MM.1S (cell line): ENCODE measurements around the gene AREL1.

Experiments used
- DNase-seq: peaks from one replicate; pipeline ENCODE4 v3.0.0-alpha.2; 2015
- H2AFZ ChIP-seq: fragments of 300-600 bp; sonication (generic); 2 replicates; pipeline ENCODE4 v1.6.0; 2016; ENCODE audit warnings: antibody characterized with exemption, low read length
- H3F3A ChIP-seq: fragments of 300-600 bp; sonication (generic); 2 replicates; pipeline ENCODE4 v1.6.1; 2016; ENCODE audit warnings: mild to moderate bottlenecking, antibody characterized with exemption, low read length, moderate library complexity, mixed read lengths; ENCODE audit not compliant: insufficient read depth
- H3K27ac ChIP-seq: fragments of 300-600 bp; sonication (generic); 2 replicates; pipeline ENCODE4 v1.5.1; 2016; ENCODE audit warnings: mild to moderate bottlenecking, low read length
- H3K27me3 ChIP-seq: fragments of 300-600 bp; sonication (generic); replicated peaks from 2 replicates; pipeline ENCODE4 v1.6.0; 2016; ENCODE audit warnings: low read length; ENCODE audit not compliant: insufficient read depth
- H3K36me3 ChIP-seq: fragments of 300-600 bp; sonication (generic); replicated peaks from 2 replicates; pipeline ENCODE4 v1.6.1; 2016; ENCODE audit warnings: mild to moderate bottlenecking, low read length, mixed read lengths; ENCODE audit not compliant: insufficient read depth
- H3K4me1 ChIP-seq: fragments of 300-600 bp; sonication (generic); 2 replicates; pipeline ENCODE4 v1.6.1; 2016; ENCODE audit warnings: low read length, mixed read lengths
- H3K4me2 ChIP-seq: fragments of 300-600 bp; sonication (generic); 2 replicates; pipeline ENCODE4 v1.6.0; 2016; ENCODE audit warnings: low read depth, low read length
- H3K4me3 ChIP-seq: fragments of 300-600 bp; sonication (generic); 2 replicates; pipeline ENCODE4 v1.5.1; 2016; ENCODE audit warnings: low read length, mixed read lengths
- H3K79me2 ChIP-seq: fragments of 300-600 bp; sonication (generic); 2 replicates; pipeline ENCODE4 v1.6.1; 2016; ENCODE audit warnings: mixed run types, low read length, mixed read lengths
- H3K9ac ChIP-seq: fragments of 300-600 bp; sonication (generic); 2 replicates; pipeline ENCODE4 v1.6.1; 2016; ENCODE audit warnings: low read length, mixed read lengths
- H3K9me2 ChIP-seq: fragments of 300-600 bp; sonication (generic); replicated peaks from 2 replicates; pipeline ENCODE4 v1.6.1; 2016; ENCODE audit warnings: mild to moderate bottlenecking, low read length, mixed read lengths; ENCODE audit not compliant: insufficient read depth
- H3K9me3 ChIP-seq: fragments of 300-600 bp; sonication (generic); replicated peaks from 2 replicates; pipeline ENCODE4 v1.6.1; 2016; ENCODE audit warnings: mild to moderate bottlenecking, low read length, mixed read lengths; ENCODE audit not compliant: insufficient read depth
- H4K20me1 ChIP-seq: fragments of 300-600 bp; sonication (generic); 2 replicates; pipeline ENCODE4 v1.6.1; 2016; ENCODE audit warnings: mild to moderate bottlenecking, low read length, moderate library complexity, mixed read lengths; ENCODE audit not compliant: insufficient read depth
- CTCF ChIP-seq: fragments of 300-600 bp; sonication (generic); IDR thresholded peaks from 2 replicates; pipeline ENCODE4 v1.5.1; 2016; ENCODE audit warnings: antibody characterized with exemption, low read length, mixed read lengths
- EZH2 ChIP-seq: fragments of 300-600 bp; sonication (generic); optimal IDR thresholded peaks from 2 replicates; pipeline ENCODE3; 2017; ENCODE audit warnings: low read depth, mild to moderate bottlenecking, antibody characterized with exemption, low read length, mixed read lengths
- EZH2phosphoT487 ChIP-seq: fragments of 300-600 bp; sonication (generic); IDR thresholded peaks from 2 replicates; pipeline ENCODE4 v1.6.1; 2018; ENCODE audit warnings: antibody characterized with exemption, low read length

AREL1 gene

GRCh38 chr14:74732387-74732786 lies 19.5 kb upstream of the AREL1 start:
- Histone ChIP-seq H3K79me2 (no peaks in the 10 kb centered on the region), H4K20me1 (no peaks in the 10 kb centered on the region), H3F3A (no peaks in the 10 kb centered on the region), H3K4me1 (no peaks in the 10 kb centered on the region), H3K9ac (no peak overlapping the region), H3K36me3 (no peaks in the 10 kb centered on the region), H3K27me3 (no peaks in the 10 kb centered on the region), H3K9me2 (no peaks in the 10 kb centered on the region), H3K27ac (no peak overlapping the region), H3K4me2 (no peak overlapping the region), H2AFZ (no peak overlapping the region), H3K9me3 (no peaks in the 10 kb centered on the region), H3K4me3 (no peak overlapping the region)
- no peak for TF ChIP-seq CTCF
- no peak for TF ChIP-seq EZH2phosphoT487
- TF ChIP-seq EZH2, result no peak
- DNase-seq, result no peak

DNA sequence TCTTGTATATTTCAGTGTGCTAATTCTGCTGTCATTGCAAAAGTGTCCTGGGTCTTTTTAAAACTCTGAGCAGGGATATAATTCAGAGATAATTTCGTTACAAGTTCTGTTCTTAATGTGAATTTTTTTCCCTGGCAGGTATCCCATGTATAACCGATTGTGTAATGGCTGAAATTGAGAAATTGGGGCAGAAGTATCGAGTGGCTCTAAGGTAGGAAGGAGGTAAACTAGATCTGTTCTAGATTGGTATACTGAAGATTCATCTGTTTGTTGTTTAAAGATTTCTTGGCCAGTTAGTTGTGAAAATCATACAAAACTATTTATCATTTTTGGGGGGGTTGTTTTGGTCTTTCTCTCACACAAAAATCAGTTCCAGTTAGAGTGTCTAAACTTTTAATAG lies 10.3 kb upstream of the AREL1 start:
- Histone ChIP-seq H3K79me2 (no peaks in the 10 kb centered on the region), H3K4me2 (no peak overlapping the region), H3K36me3 (no peaks in the 10 kb centered on the region), H3K27ac (no peak overlapping the region), H2AFZ (no peak overlapping the region), H3K4me3 (no peak overlapping the region), H4K20me1 (no peaks in the 10 kb centered on the region), H3K4me1 (no peaks in the 10 kb centered on the region), H3K9ac (no peak overlapping the region), H3K27me3 (no peaks in the 10 kb centered on the region), H3K9me2 (no peaks in the 10 kb centered on the region), H3K9me3 (no peaks in the 10 kb centered on the region), H3F3A (no peaks in the 10 kb centered on the region)
- TF ChIP-seq EZH2, result no peak
- TF ChIP-seq EZH2phosphoT487, result no peak
- TF ChIP-seq CTCF, result no peak
- DNase-seq, result no peak

- Histone ChIP-seq H2AFZ (no peak overlapping the region), H4K20me1 (no peaks in the 10 kb centered on the region), H3K27me3 (no peaks in the 10 kb centered on the region), H3F3A (no peaks in the 10 kb centered on the region), H3K9me3 (no peaks in the 10 kb centered on the region), H3K36me3 (no peaks in the 10 kb centered on the region), H3K27ac (no peak overlapping the region), H3K4me2 (no peak overlapping the region), H3K79me2 (no peaks in the 10 kb centered on the region), H3K4me3 (no peak overlapping the region), H3K4me1 (no peaks in the 10 kb centered on the region), H3K9ac (no peak overlapping the region), H3K9me2 (no peaks in the 10 kb centered on the region)
- no peak for TF ChIP-seq EZH2phosphoT487
- TF ChIP-seq EZH2, result no peak
- no peak for TF ChIP-seq CTCF
- no peak for DNase-seq
Observed at GRCh38 chr14:74720526-74720925, 7.6 kb upstream of the AREL1 start.

DNA sequence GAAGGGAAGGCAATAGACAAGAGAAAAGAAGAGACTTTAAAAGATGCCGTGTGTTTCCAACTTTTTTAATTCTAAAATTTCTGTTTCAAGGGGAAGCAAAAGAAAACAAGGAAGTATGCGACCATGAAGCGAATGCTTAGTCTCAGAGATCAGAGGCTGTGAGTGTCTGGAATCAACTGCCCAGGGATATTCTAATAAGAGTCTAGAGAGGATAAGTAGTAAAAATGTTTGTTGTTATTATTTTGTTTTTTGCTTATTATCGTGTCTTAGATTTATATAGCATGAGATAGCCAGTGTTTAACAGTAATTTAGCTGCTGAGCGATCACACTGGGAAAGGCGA lies 485 bp upstream of the AREL1 start:
- H3K4me3 ChIP-seq, result peak overlapping the region; percentile 90
- no peaks in the 10 kb centered on the region for H3K36me3 ChIP-seq
- no peaks in the 10 kb centered on the region for H3K4me1 ChIP-seq
- peaks cover 52% of the 10 kb centered on the region for H3K79me2 ChIP-seq
- H3F3A ChIP-seq, result no peaks in the 10 kb centered on the region
- no peaks in the 10 kb centered on the region for H4K20me1 ChIP-seq
- H3K9ac ChIP-seq, result peak overlapping the region; percentile 64
- peak overlapping the region; percentile 81 for H2AFZ ChIP-seq
- no peak for DNase-seq
- H3K9me2 ChIP-seq, result no peaks in the 10 kb centered on the region
- peak overlapping the region; percentile 57 for H3K4me2 ChIP-seq
- no peaks in the 10 kb centered on the region for H3K27me3 ChIP-seq
- H3K27ac ChIP-seq, result no peak overlapping the region
- TF ChIP-seq EZH2 (no peak), EZH2phosphoT487 (no peak), CTCF (no peak)
- H3K9me3 ChIP-seq, result no peaks in the 10 kb centered on the region
